ENCODE data around the gene ARFGAP3. TPM values are rescaled to one million over a fixed set of nuclear protein-coding genes. Genes with fewer than 3 reads are reported as not detected.

ARFGAP3 gene
- total RNA-seq, 4 donors from 2014 or later, result 36.9 to 78.6 (median 52.0) TPM

DNA sequence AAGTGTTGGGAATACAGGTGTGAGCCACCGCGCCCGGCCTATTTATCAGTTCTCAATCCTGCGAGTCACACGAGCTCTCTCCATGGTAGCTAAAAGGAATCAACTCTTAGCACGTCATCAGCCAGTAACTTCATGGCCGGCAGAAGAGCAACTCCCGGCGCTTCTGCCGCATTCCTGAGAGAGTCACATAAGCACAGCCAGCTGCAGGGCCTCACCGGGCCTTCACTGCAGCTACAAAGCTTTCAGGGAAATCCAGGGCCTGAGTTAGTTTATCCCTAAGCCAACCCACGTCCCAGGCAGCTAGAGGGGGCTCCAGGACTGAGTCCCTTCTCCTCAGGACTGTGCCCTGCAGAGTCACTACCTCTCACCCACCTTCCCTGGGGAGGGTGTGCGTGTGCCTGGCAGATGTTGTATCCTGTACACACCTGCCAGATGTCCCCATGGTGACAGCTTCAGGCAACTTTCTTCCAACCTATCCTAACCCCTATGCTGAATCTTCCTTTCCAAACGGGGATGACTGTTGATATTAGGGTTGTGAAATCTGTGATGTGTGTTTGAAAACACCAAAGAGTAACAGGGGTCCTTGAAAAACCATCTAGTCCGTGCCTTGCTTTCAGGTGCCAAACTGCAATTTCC lies 45.9 kb upstream of the ARFGAP3 start:
- WGBS, 2 donors, result 82 to 92% methylated on average over 15 of the region's 15 CpGs
- no peak for DNase-seq (ENCODE audit: low spot score in 2 of 2)
- H3K4me1 ChIP-seq, result peaks cover 0 to 40% (median 26%) of the 10 kb centered on the region in 4 donors
- no peaks in the 10 kb centered on the region for H3K27me3 ChIP-seq
- no peak overlapping the region for H3K27ac ChIP-seq
- no peak overlapping the region for H3K4me3 ChIP-seq
- TF ChIP-seq, protein P1, sequence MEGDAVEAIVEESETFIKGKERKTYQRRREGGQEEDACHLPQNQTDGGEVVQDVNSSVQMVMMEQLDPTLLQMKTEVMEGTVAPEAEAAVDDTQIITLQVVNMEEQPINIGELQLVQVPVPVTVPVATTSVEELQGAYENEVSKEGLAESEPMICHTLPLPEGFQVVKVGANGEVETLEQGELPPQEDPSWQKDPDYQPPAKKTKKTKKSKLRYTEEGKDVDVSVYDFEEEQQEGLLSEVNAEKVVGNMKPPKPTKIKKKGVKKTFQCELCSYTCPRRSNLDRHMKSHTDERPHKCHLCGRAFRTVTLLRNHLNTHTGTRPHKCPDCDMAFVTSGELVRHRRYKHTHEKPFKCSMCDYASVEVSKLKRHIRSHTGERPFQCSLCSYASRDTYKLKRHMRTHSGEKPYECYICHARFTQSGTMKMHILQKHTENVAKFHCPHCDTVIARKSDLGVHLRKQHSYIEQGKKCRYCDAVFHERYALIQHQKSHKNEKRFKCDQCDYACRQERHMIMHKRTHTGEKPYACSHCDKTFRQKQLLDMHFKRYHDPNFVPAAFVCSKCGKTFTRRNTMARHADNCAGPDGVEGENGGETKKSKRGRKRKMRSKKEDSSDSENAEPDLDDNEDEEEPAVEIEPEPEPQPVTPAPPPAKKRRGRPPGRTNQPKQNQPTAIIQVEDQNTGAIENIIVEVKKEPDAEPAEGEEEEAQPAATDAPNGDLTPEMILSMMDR (IDR thresholded peaks at IDR 0.05), result no peak
- TF ChIP-seq POLR2A (IDR thresholded peaks at IDR 0.05), result no peak
- TF ChIP-seq EP300 (IDR thresholded peaks at IDR 0.05), result no peak
- peaks cover 0 to 5% (median 0%) of the 10 kb centered on the region in 3 donors for H3K36me3 ChIP-seq
- no peaks in the 10 kb centered on the region for H3K9me3 ChIP-seq

DNA sequence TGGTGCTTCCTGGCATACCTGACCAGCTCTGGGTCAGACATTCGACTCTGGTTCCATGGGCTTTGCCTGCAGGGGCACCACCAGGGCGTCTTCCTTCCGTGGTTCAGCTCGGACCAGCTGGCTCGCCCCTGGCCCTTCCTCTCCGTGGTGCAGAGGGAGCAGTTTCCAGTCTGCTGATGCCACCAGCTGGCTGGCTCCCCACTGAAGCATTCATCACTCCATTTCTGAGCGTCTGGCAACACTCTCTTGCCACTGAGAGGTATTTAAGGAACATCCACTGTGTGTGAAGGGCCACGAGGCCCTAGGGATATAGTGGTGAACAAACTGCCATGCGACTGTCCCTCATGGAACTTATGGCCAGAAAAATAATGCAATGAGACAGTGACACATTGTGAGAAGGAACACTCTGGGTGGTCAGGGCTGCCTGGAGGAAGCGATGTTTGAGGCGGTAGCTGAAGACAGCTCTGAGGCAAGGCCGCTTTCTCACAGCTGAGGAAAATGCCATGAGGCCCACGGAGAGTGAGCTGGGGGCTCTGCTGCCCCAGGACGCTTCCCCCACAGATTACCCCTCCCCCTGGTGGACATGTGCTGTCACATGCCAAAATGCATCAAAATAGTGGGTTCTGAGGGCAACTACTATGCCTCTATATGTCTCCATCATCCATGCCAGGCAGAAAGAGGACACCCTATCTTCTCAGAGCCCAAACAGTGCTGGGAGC lies 44.9 kb upstream of the ARFGAP3 start:
- no peaks in the 10 kb centered on the region for H3K9me3 ChIP-seq
- no peaks in the 10 kb centered on the region for H3K27me3 ChIP-seq
- H3K4me3 ChIP-seq, result no peak overlapping the region
- no peak overlapping the region for H3K27ac ChIP-seq
- no peak for DNase-seq (ENCODE audit: low spot score in 2 of 2)
- WGBS, 2 donors, result 71 to 81% methylated on average over 14 of the region's 14 CpGs
- H3K36me3 ChIP-seq, result peaks cover 0 to 5% (median 0%) of the 10 kb centered on the region in 3 donors
- TF ChIP-seq POLR2A (IDR thresholded peaks at IDR 0.05), result no peak
- TF ChIP-seq EP300 (IDR thresholded peaks at IDR 0.05), result no peak
- TF ChIP-seq, protein P1 (IDR thresholded peaks at IDR 0.05), result peak in 1 of 5 experiments; percentile 11
- peaks cover 0 to 30% (median 19%) of the 10 kb centered on the region in 4 donors for H3K4me1 ChIP-seq

DNA sequence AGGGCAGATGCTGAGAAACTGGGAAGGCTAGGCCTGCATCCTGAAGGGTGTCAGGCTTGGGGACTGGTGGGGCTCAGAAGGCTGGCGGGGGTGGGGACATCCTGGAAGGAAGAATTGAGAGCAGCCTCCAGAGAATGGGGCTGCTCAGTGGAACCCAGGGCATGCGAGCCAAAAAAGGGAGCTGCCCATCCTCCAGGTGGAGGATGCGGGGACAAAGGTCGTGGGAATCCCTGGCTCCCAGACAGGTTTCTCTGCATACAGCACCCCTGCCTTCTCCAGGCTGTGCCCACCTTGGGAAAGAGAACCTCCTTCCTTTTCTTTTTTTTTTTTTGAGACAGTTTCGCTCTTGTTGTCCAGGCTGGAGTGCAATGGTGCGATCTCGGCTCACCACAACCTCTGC lies 40.9 kb upstream of the ARFGAP3 start:
- Histone ChIP-seq H3K4me3 (no peak overlapping the region), H3K27me3 (no peaks in the 10 kb centered on the region), H3K36me3 (peaks cover 0 to 10% (median 0%) of the 10 kb centered on the region in 3 donors), H3K27ac (no peak overlapping the region), H3K9me3 (no peaks in the 10 kb centered on the region), H3K4me1 (peaks cover 0 to 20% (median 3%) of the 10 kb centered on the region in 4 donors)
- TF ChIP-seq, protein P1 (IDR thresholded peaks at IDR 0.05), result no peak
- TF ChIP-seq POLR2A (IDR thresholded peaks at IDR 0.05) (no peak), EP300 (IDR thresholded peaks at IDR 0.05) (no peak)
- 88 to 93% methylated on average over 7 of the region's 7 CpGs for WGBS, 2 donors
- DNase-seq (ENCODE audit: low spot score in 2 of 2), result no peak

DNA sequence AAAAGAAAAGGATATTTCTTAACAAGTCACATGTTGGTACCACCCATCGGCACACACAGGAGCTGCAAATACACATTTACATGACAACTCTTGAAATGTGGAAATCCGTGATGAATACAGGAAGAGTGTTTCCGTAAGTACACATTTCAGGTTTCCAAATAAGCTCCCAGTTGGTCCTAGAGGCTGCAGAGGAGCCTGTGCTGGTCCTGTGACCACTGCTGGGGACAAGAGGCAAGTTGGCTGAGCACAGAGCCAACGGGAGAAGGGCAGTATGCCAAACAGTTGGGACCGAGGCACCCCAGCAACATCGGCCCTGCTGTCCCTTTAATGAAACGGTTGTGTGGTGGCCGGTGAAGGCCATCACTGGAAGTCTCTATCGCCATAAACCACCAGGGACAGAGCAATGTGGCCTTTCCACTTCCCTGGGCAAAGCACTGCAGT lies 38.5 kb upstream of the ARFGAP3 start:
- WGBS, 2 donors, result 66 to 71% methylated on average over 5 to 9 of the region's 9 CpGs
- Histone ChIP-seq H3K9me3 (no peaks in the 10 kb centered on the region), H3K36me3 (peaks cover 0 to 29% (median 0%) of the 10 kb centered on the region in 3 donors), H3K27ac (peak overlapping the region in 1 of 4 donors; percentile 36), H3K4me1 (peaks cover 0 to 20% (median 4%) of the 10 kb centered on the region in 4 donors), H3K4me3 (no peak overlapping the region), H3K27me3 (no peaks in the 10 kb centered on the region)
- DNase-seq (ENCODE audit: low spot score in 2 of 2), result no peak
- TF ChIP-seq EP300 (IDR thresholded peaks at IDR 0.05), result peak in 1 of 2 donors; percentile 23
- TF ChIP-seq POLR2A (IDR thresholded peaks at IDR 0.05), result no peak
- TF ChIP-seq, protein P1 (IDR thresholded peaks at IDR 0.05), result no peak

DNA sequence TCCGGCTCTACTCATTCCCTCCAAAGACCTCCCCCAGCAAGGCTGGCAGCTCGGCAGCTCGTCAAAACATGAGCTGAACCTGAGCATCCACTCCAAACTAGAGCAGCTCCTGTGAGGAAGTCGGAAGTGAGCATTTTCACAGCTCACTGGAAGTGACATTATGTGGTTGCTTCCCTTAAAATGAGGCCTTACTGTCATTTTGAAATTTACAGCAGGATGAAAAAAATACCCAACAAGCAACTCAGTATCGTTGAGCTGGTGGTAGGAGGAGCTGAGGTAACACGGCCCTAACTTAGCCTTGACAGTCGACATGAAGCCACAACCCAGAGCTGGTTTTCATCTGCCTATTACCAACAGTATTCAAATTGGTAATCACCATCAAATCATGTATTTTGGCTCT lies 38.0 kb upstream of the ARFGAP3 start:
- WGBS, 2 donors, result 53 to 54% methylated on average over 7 of the region's 7 CpGs
- TF ChIP-seq, protein P1 (IDR thresholded peaks at IDR 0.05), result no peak
- TF ChIP-seq POLR2A (IDR thresholded peaks at IDR 0.05) (no peak), EP300 (IDR thresholded peaks at IDR 0.05) (no peak)
- Histone ChIP-seq H3K4me3 (no peak overlapping the region), H3K27me3 (no peaks in the 10 kb centered on the region), H3K27ac (peak overlapping the region in 2 of 4 donors; percentile 34 to 36), H3K9me3 (no peaks in the 10 kb centered on the region), H3K4me1 (peaks cover 0 to 20% (median 6%) of the 10 kb centered on the region in 4 donors), H3K36me3 (peaks cover 0 to 34% (median 0%) of the 10 kb centered on the region in 3 donors)
- no peak for DNase-seq (ENCODE audit: low spot score in 2 of 2)

Measured in tibial nerve (tissue), 4 donors.